ENCODE results near the gene HAGH. TPM values are rescaled to one million over a fixed set of nuclear protein-coding genes. Genes with fewer than 3 reads are reported as not detected.

Gene HAGH
- total and polyA plus RNA-seq, 9 of the 15 experiments (the other 6 are each of a cell fraction or from before 2014, with no cell fraction given), result 0.46 to 35.1 (median 16.8) TPM

- POLR2A ChIA-PET, result interaction anchor here (0.6 kb wide), 1 partner anchor 538 kb away, joined by 3 read pairs; no protein-coding TSS in a partner anchor
- in situ Hi-C loops (cut with MboI), result no loop called here
- no peak for FAIRE-seq
Measured at GRCh38 chr16:1817276-1817589, 9.4 kb downstream of the HAGH start.

GRCh38 chr16:1816396-1817275, 10.0 kb downstream of the HAGH start:
- FAIRE-seq, result no peak

More at GRCh38 chr16:1817276-1817589, 9.4 kb downstream of the HAGH start:
- no peaks in the 10 kb centered on the region for H3K9me3 ChIP-seq (replicated peaks; ENCODE audit: control insufficient read depth, insufficient read depth, low read depth, low read length)
- no TSS peak for BruUV-seq (replicated peaks)
- DNase-seq (ENCODE audit: extremely low read depth in 1 of 4, low spot score in 3 of 4) (no peak), ATAC-seq (no peak)
- H3K4me2 ChIP-seq (ENCODE audit: insufficient read depth, low read length), result no peak overlapping the region
- 83% methylated on average over 8 of the region's 9 CpGs for WGBS (ENCODE audit: insufficient coverage, low coverage, missing lambda C conversion rate)
- no peaks in the 10 kb centered on the region for H3K9me1 ChIP-seq (ENCODE audit: control insufficient read depth, insufficient read depth, low read length)
- TF ChIP-seq, protein P1, sequence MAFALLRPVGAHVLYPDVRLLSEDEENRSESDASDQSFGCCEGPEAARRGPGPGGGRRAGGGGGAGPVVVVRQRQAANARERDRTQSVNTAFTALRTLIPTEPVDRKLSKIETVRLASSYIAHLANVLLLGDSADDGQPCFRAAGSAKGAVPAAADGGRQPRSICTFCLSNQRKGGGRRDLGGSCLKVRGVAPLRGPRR (CRISPR knock-in tag; IDR thresholded peaks at IDR 0.05), result no peak
- TF ChIP-seq FUS (optimal IDR thresholded peaks at IDR 0.05; ENCODE audit: low read depth, low read length), result no peak
- H3K79me2 ChIP-seq (ENCODE audit: control insufficient read depth, insufficient read depth, low read length), result no peaks in the 10 kb centered on the region
- H3K27ac ChIP-seq (ENCODE audit: extremely low read depth, low read depth, low read length), result no peak overlapping the region
- intact Hi-C loops (cut with micrococcal nuclease), result no loop called here
- H3K9ac ChIP-seq (ENCODE audit: insufficient read depth in 1 of 2, low read depth in 2 of 2, low read length in 2 of 2), result no peak overlapping the region
- peaks cover 3% of the 10 kb centered on the region; the same call in 1 of the 3 replicates for H3K36me3 ChIP-seq (ENCODE audit: control insufficient read depth, insufficient read depth, low read length)
- no peak overlapping the region for H3K4me3 ChIP-seq
- H4K20me1 ChIP-seq (replicated peaks; ENCODE audit: control insufficient read depth, insufficient read depth, low read length), result no peaks in the 10 kb centered on the region
- H3K4me1 ChIP-seq (replicated peaks in 1 of 2; ENCODE audit: control insufficient read depth in 2 of 2, insufficient read depth in 2 of 2, low read length in 2 of 2), result peaks cover 0 to 52% of the 10 kb centered on the region in 2 experiments; a peak in 3 of 5 replicates
- no peaks in the 10 kb centered on the region for H3K27me3 ChIP-seq (ENCODE audit: control insufficient read depth in 2 of 2, insufficient read depth in 2 of 2, low read length in 2 of 2)
- CTCF ChIA-PET (ENCODE audit: low intra/inter-chr PET ratio), result no interaction called here
- no peak overlapping the region for H2AFZ ChIP-seq (ENCODE audit: low read depth, low read length)

More at GRCh38 chr16:1816396-1817275, 10.0 kb downstream of the HAGH start:
- TF ChIP-seq, protein P2, sequence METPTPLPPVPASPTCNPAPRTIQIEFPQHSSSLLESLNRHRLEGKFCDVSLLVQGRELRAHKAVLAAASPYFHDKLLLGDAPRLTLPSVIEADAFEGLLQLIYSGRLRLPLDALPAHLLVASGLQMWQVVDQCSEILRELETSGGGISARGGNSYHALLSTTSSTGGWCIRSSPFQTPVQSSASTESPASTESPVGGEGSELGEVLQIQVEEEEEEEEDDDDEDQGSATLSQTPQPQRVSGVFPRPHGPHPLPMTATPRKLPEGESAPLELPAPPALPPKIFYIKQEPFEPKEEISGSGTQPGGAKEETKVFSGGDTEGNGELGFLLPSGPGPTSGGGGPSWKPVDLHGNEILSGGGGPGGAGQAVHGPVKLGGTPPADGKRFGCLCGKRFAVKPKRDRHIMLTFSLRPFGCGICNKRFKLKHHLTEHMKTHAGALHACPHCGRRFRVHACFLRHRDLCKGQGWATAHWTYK (CRISPR knock-in tag; IDR thresholded peaks at IDR 0.05), result peak; percentile 76
- no peak for TF ChIP-seq ZBED1 (IDR thresholded peaks at IDR 0.05)
- intact Hi-C loops (cut with micrococcal nuclease) (no loop called here), in situ Hi-C loops (cut with MboI) (no loop called here)
- DNase-seq (ENCODE audit: extremely low read depth in 1 of 4, low spot score in 3 of 4), result no peak
- Histone ChIP-seq H2AFZ (ENCODE audit: low read depth, low read length) (no peak overlapping the region), H3K27me3 (ENCODE audit: control insufficient read depth in 2 of 2, insufficient read depth in 2 of 2, low read length in 2 of 2) (no peaks in the 10 kb centered on the region), H3K9me3 (replicated peaks; ENCODE audit: control insufficient read depth, insufficient read depth, low read depth, low read length) (no peaks in the 10 kb centered on the region), H3K4me2 (ENCODE audit: insufficient read depth, low read length) (no peak overlapping the region), H3K27ac (ENCODE audit: extremely low read depth, low read depth, low read length) (no peak overlapping the region), H3K9me1 (ENCODE audit: control insufficient read depth, insufficient read depth, low read length) (no peaks in the 10 kb centered on the region), H3K4me1 (replicated peaks in 1 of 2; ENCODE audit: control insufficient read depth in 2 of 2, insufficient read depth in 2 of 2, low read length in 2 of 2) (peaks cover 0 to 54% of the 10 kb centered on the region in 2 experiments; a peak in 3 of 5 replicates), H3K36me3 (ENCODE audit: control insufficient read depth, insufficient read depth, low read length) (peaks cover 3% of the 10 kb centered on the region; the same call in 1 of the 3 replicates), H3K79me2 (ENCODE audit: control insufficient read depth, insufficient read depth, low read length) (no peaks in the 10 kb centered on the region), H4K20me1 (replicated peaks; ENCODE audit: control insufficient read depth, insufficient read depth, low read length) (no peaks in the 10 kb centered on the region), H3K9ac (ENCODE audit: insufficient read depth in 1 of 2, low read depth in 2 of 2, low read length in 2 of 2) (no peak overlapping the region; a peak in 1 of 4 replicates), H3K4me3 (no peak overlapping the region)
- BruUV-seq (replicated peaks), result no TSS peak
- POLR2A ChIA-PET, result interaction anchor here (0.6 kb wide), 1 partner anchor 537 kb away, joined by 3 read pairs; no protein-coding TSS in a partner anchor
- 93% methylated on average over 36 of the region's 40 CpGs for WGBS (ENCODE audit: insufficient coverage, low coverage, missing lambda C conversion rate)
- ATAC-seq, result no peak
- CTCF ChIA-PET (ENCODE audit: low intra/inter-chr PET ratio), result no interaction called here

Measured in K562 (cell line).